ENCODE measurements around the gene HSD17B12.

HSD17B12 gene

GRCh38 chr11:43905813-43906241 is 225.3 kb downstream of the HSD17B12 start:
- TF ChIP-seq, protein P1, sequence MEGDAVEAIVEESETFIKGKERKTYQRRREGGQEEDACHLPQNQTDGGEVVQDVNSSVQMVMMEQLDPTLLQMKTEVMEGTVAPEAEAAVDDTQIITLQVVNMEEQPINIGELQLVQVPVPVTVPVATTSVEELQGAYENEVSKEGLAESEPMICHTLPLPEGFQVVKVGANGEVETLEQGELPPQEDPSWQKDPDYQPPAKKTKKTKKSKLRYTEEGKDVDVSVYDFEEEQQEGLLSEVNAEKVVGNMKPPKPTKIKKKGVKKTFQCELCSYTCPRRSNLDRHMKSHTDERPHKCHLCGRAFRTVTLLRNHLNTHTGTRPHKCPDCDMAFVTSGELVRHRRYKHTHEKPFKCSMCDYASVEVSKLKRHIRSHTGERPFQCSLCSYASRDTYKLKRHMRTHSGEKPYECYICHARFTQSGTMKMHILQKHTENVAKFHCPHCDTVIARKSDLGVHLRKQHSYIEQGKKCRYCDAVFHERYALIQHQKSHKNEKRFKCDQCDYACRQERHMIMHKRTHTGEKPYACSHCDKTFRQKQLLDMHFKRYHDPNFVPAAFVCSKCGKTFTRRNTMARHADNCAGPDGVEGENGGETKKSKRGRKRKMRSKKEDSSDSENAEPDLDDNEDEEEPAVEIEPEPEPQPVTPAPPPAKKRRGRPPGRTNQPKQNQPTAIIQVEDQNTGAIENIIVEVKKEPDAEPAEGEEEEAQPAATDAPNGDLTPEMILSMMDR (conservative IDR thresholded peaks at IDR 0.05) = no peak
- no peak for TF ChIP-seq ZFX (IDR thresholded peaks at IDR 0.05)
- no peak overlapping the region for H3K27ac ChIP-seq

Measured in C4-2B (cell line).